Measurements from ENCODE around the gene CNTFR. TPM values are rescaled to one million over a fixed set of nuclear protein-coding genes. Genes with fewer than 3 reads are reported as not detected.

Gene CNTFR
- total RNA-seq, 1 experiment from 2014 or later: not detected

DNA sequence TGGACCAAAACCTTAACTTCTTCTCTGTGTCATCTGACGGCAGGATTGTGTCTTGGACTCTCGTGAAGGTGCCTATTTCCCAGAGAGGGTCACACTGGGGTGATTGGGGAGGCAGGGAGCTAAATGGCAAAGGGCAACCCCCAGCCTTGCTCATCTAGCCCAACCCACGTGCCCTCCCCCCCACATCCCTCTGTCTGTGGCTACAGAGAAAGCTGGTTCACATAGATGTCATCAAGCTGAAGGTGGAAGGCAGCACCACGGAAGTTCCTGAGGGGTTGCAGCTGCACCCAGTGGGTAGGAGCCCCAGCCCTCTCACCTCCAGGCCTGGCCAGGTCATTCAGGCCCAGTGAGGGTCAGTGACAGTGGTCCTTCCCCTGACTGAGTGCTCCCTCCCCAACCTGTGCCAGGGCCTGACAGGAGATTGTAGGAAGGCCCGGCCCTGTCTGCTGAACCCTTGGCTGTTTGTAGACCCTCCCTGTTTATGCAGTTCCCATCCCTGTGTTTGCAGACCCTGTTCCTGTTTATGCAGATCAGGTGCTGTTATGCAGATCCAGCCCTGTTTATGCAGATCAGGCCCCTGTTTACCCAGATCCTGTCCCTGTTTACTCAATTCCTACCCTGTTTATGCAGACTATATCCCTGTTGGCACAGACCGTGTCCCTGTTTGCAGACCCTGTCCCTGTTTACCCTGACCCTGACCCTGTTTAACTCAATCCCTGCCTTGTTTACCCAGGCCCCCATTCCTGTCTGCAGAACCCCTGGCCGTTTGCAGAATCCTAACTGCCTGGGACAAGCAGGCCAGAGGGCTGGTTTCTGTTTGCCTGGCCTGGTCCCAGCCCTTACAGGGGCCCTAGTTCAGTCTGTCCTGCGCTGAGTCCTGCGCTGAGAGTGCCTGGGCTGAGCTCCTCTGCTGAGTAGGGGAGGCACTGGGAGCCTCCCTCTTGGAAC is 77.1 kb downstream of the CNTFR start:
- Mint-ChIP-seq H3K4me1 (ENCODE audit: insufficient read depth, unreplicated experiment) (no peaks in the 10 kb centered on the region), H3K9me3 (ENCODE audit: unreplicated experiment) (no peaks in the 10 kb centered on the region), H3K27ac (ENCODE audit: low read depth, unreplicated experiment) (no peak overlapping the region), H3K27me3 (ENCODE audit: insufficient read depth, unreplicated experiment) (peaks cover 16% of the 10 kb centered on the region), H3K4me3 (ENCODE audit: unreplicated experiment) (no peak overlapping the region), H3K36me3 (ENCODE audit: insufficient read depth, unreplicated experiment) (peaks cover 10% of the 10 kb centered on the region)
- intact Hi-C loops (cut with micrococcal nuclease): no loop called here
- TF ChIP-seq, protein P1, sequence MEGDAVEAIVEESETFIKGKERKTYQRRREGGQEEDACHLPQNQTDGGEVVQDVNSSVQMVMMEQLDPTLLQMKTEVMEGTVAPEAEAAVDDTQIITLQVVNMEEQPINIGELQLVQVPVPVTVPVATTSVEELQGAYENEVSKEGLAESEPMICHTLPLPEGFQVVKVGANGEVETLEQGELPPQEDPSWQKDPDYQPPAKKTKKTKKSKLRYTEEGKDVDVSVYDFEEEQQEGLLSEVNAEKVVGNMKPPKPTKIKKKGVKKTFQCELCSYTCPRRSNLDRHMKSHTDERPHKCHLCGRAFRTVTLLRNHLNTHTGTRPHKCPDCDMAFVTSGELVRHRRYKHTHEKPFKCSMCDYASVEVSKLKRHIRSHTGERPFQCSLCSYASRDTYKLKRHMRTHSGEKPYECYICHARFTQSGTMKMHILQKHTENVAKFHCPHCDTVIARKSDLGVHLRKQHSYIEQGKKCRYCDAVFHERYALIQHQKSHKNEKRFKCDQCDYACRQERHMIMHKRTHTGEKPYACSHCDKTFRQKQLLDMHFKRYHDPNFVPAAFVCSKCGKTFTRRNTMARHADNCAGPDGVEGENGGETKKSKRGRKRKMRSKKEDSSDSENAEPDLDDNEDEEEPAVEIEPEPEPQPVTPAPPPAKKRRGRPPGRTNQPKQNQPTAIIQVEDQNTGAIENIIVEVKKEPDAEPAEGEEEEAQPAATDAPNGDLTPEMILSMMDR (IDR thresholded peaks at IDR 0.05; ENCODE audit: unreplicated experiment): no peak
- no TSS peak for BruUV-seq (replicated peaks)
- DNase-seq (ENCODE audit: unreplicated experiment): no peak
- ChIA-PET POLR2A (interaction anchor here (0.5 kb wide), 1 partner anchor 119 kb away, joined by 3 read pairs; no protein-coding TSS in a partner anchor), CTCF (interaction anchor here (0.8 to 1.4 kb wide), 2 partner anchors 16 to 108 kb away, joined by 3 to 4 read pairs; no protein-coding TSS in a partner anchor)

DNA sequence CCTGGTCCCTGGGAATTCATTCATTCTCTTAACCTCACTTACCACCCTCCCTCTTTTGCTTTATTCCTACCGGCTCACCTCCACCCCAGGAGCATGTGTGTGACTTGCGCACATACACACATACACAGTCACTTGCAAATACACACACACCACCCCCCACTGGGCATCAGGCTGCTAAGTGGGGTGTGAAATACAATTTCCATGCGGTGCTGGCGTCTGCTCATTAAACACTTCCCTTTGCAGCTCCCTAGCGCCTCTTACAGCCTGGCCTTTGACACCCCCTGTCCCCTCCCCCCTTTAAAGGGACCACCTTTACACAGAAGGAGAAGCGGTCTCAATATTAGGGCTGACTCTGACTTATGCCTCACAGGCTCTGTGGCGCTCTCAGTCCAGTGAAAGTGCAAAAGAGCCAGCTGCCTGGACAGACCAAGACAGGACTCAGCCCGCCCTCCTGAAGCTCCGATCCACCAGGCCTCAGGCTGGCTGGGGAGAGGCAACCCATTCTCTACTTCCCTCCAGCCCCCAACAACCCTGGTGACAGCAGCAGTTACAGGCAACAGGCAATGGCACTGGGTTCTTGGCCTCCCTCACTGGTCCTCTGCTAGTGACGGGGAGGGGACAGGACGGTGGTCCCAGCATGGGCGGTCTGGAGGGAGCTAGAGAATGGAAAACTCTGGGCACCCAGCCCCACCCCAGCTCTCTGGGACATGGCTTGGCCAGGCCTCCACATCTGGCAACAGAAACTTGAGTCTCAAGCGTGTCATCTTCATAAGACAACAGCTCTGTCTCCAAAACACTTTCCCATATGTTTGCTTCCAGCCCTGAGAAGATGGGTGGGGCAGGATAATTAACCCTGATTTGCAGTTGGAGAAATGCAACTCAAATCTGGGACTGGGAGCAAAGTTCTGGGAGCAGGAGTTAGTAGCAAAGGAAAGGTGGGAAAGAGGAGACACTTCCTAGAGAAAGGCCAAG is 78.7 kb downstream of the CNTFR start:
- ChIA-PET CTCF (interaction anchor here (0.7 to 2.5 kb wide), 5 partner anchors 9 to 106 kb away, joined by 3 to 6 read pairs (median 5); no protein-coding TSS in a partner anchor), POLR2A (interaction anchor here (0.6 to 1.2 kb wide), 2 partner anchors 9 to 87 kb away, joined by 3 read pairs; no protein-coding TSS in a partner anchor)
- TF ChIP-seq, protein P1 (IDR thresholded peaks at IDR 0.05; ENCODE audit: unreplicated experiment): no peak
- DNase-seq (ENCODE audit: unreplicated experiment): no peak
- peaks cover 12% of the 10 kb centered on the region for H3K27me3 Mint-ChIP-seq (ENCODE audit: insufficient read depth, unreplicated experiment)
- no peak overlapping the region for H3K4me3 Mint-ChIP-seq (ENCODE audit: unreplicated experiment)
- BruUV-seq (replicated peaks): no TSS peak
- no peaks in the 10 kb centered on the region for H3K4me1 Mint-ChIP-seq (ENCODE audit: insufficient read depth, unreplicated experiment)
- intact Hi-C loops (cut with micrococcal nuclease): no loop called here
- peaks cover 10% of the 10 kb centered on the region for H3K36me3 Mint-ChIP-seq (ENCODE audit: insufficient read depth, unreplicated experiment)
- no peaks in the 10 kb centered on the region for H3K9me3 Mint-ChIP-seq (ENCODE audit: unreplicated experiment)
- no peak overlapping the region for H3K27ac Mint-ChIP-seq (ENCODE audit: low read depth, unreplicated experiment)

DNA sequence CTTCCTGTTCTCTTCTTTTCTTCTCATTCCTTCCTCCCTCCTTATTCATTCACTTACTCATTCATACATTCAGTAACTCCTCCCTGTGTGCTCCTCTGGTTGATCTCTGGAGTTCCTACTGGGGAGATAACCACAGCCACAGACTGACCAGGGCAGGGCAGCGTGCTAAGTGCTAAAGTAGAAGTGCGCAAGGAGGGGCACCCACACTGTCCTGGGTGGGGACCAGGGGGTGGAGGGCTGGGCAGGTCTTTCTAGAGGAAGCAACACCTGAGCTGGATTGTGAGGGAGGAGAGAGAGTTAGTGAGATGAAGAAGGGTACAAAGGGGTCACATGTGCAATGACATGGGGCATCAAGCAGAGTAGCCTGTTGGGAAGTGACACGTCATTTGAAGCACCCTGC is 80.6 kb downstream of the CNTFR start:
- no TSS peak for BruUV-seq (replicated peaks)
- DNase-seq (ENCODE audit: unreplicated experiment): no peak
- CTCF ChIA-PET: interaction anchor here (2.5 kb wide), 1 partner anchor 9 kb away, joined by 5 read pairs; no protein-coding TSS in a partner anchor
- intact Hi-C loops (cut with micrococcal nuclease): no loop called here
- Mint-ChIP-seq H3K4me3 (ENCODE audit: unreplicated experiment) (no peak overlapping the region), H3K27ac (ENCODE audit: low read depth, unreplicated experiment) (no peak overlapping the region), H3K9me3 (ENCODE audit: unreplicated experiment) (no peaks in the 10 kb centered on the region), H3K4me1 (ENCODE audit: insufficient read depth, unreplicated experiment) (no peaks in the 10 kb centered on the region), H3K27me3 (ENCODE audit: insufficient read depth, unreplicated experiment) (peaks cover 11% of the 10 kb centered on the region), H3K36me3 (ENCODE audit: insufficient read depth, unreplicated experiment) (peaks cover 10% of the 10 kb centered on the region)
- POLR2A ChIA-PET: no interaction called here
- TF ChIP-seq, protein P1 (IDR thresholded peaks at IDR 0.05; ENCODE audit: unreplicated experiment): no peak
